Activated T-cell treated with anti-CD3 and anti-CD28 coated beads, Interleukin-2, amount 50 U/mL, for 48 hours (primary cell): ENCODE data around the gene TPCN1.
A peak's percentile ranks its signal among the peaks of the same experiment; 100 is the strongest.

ENCODE experiments used
- DNase-seq, 2 experiments: peaks; one replicate each; pipeline ENCODE4 v3.0.0-alpha.2; 2020

The TPCN1 gene

DNA sequence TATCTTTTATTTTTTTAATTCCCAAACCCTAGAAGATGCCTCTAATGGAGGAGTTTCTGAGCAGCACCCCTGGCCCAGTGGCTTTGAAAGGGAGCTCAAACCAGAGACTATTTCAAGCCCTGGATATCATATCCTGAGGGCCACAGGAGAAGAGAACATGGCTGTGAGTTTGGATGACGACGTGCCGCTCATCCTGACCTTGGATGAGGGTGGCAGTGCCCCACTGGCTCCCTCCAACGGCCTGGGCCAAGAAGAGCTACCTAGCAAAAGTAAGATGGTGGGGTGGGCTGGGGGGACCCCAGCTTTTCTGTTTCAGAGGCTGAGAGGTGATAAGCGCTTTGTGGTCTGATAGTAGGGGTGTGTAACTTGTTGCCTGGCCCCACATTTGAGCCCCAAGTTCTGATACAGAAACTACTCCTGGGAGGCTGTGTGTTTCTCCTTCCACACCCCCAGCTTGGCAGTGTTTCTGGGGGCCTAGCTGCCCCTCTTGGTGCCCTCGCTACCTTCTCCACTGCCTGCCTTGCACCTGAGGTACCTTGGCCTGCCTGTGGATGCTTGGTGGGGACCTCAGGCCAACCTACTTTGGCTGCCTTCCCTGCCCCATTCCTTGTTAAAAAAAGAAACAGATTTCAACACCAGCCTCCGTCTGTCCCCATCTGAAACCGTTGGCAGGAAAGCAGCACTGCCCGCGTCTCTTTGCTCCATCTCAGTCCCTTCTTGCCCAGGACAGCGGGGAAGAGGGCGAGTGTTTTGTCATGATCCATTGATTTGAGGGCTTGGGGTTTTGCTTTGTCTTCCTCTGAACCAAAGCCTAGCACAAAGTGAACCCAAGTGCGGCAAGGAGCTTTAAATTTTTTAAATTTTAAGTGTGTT, 5.7 kb downstream of the TPCN1 start:
- no peak for DNase-seq

DNA sequence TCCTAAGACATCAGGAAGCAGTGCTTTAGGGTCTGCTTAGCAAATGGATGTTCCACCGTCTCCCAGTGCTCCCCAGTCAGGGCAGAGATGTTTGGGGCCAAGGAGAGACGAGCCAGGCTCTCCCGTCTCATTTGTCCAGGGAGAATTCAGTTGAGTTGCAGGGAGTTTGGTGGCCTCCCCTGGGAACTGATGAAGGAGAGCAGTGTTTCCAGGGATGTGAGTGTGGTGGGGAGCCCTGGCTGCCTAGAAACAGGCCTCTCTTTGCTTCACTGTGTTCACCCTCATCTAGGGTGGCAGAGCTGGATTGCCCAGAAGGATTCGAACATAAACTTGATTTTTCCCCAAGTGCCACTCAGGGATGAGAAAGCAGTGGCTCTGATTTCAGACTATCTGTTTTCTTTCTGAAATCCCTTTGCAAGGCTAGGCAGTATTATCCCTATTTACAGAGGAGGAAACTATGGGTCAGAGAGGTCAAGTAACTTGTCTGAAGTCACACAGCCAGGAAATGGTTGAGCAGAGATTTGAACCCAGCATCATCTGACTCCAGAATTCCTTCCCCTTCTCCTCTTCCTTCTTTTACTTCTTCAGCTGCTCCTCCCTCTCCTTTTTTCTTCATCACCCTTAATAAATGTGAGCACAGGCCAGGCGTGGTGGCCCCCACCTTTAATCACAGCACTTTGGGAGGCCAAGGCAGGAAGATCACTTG, 6.6 kb downstream of the TPCN1 start:
- no peak for DNase-seq

DNA sequence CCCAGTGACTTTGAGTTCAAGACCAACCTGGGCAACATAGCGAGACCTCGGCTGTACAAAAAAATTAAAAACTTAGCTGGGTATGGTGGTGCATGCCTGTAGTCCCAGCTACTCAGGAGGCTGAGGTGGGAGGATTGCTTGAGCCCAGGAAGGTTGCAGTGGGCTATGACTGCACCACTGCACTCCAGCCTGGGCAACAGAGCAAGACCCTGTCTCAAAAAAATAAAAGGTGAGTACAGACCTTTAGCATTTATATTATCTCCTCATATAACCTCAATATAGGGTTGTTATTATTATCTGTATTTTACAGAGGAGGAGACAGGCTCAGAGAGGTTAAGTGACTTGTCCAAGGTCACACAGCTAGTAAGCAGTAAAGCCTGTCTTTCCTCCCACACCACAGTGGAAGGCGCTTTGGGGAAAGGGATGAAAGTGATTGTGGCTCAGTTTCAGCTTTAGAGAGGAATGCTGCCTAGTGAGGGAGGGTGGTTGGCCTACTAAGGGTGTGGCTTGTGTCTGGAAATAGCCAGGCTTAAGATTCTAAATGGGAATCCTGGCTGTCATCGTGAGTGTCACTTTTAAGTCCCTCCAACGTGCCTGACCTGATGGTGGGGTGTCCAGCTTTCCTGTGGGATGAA, 7.2 kb downstream of the TPCN1 start:
- DNase-seq, result no peak

DNA sequence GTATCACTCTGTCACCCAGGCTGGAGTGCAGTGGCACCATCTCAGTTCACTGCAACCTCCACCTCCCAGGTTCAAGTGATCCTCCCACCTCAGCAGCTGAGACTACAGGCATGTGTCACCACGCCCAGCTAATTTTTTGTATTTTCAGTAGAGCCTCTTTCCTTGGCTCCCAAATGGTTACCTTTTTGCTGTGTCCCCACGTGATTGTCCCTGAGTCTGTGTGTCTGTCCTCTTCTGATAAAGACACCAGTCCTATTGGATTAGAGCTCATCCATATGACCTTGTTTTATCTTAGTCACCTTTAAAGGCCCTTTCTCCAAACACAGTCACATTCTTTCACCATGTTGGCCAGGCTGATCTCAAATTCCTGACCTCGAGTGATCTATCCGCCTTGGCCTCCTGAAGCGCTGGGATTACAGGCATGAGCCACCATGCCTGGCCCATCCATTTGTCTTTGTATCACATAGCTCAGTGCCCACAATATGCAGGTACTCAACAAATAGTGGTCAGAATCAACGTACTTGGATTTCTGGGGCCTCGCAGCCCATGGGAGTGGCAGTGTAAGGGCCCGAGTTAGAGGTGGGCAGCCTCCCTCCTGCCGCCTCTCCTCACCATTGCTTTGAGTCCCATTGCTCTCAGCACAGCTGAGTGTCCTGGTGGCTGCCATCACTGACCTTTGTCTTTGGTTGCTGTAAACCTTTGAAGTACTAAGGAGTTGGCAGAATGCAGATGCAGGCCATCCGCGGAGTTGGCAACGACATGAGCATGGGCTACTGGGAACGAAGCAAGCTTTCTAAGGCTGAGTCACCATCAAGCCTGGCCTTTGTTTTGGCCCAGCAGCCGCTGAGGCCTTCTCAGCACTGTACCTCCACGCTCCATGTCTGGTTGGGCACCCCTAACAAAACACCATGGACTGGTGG, 9.3 kb downstream of the TPCN1 start:
- DNase-seq, result no peak

DNA sequence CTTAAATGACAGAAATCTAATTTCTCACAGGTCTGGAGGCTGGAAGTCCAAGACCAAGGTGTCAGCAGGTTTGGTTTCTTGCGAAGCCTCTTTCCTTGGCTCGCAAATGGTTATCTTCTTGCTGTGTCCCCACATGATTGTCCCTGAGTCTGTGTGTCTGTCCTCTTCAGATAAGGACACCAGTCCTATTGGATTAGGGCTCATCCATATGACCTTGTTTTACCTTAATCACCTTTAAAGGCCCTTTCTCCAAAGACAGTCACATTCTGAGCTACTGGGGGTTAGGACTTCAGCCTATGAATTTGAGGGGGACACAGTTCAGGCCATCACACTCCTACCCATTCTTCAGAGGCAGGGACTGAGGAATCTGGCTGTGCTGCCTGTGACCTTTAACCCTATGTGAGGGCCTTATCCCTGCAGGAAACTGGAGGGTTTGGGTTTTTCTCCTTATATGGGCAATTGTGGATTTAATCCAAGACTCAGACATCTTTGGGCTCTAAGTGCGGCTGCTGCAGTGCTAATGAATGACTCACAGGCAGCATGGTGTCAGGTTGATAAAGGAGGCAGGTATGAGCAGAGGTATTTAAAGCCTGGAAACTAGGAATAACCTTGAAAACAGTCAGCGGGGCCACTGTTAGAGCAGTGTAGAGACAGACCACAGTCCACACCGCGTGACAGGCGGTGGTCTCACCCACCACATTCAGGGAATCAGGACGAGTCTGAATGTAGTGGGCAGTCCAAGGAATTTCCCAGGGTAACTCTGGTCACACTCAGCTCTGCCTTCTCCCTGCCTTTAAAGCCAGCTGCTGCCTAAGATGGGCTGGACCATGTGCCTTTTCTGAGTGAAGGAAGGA, 10.2 kb downstream of the TPCN1 start:
- no peak for DNase-seq

DNA sequence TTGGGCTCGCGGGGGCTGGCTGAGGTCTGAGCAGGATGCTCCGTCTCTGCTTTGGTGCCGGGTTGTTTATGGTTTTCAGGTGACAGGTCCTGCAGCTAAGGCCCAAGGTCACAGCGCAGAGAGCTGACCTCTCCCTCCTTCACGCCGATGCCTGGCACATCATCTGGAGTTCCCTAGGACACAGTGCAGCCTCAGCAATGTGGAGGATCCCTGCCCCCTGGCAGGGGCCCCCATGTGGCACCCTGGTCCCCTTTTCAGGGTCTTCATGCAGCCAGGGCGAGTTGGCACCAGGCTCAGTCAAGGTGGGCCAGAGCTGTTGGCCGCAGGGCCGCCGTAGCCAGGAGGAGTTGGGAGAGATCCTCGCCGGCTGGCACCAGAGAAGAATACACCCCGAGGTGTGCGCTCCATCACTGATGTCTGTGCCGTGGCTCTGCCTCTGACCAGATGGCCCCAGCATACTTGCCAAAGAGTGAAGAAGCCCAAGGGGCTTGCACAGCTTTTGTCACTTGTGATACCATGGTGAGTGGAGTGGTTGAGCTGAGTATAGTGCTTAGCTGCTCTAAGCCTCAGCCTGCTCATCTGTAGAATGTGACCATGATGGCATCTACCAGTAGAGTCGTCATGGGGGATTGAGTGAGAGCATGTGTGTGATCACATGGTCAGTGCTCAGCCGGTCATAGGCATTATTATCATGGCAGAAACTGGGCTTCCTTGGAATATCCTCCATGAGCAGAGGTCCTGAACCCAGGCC, 11.0 kb downstream of the TPCN1 start:
- DNase-seq, result no peak

DNA sequence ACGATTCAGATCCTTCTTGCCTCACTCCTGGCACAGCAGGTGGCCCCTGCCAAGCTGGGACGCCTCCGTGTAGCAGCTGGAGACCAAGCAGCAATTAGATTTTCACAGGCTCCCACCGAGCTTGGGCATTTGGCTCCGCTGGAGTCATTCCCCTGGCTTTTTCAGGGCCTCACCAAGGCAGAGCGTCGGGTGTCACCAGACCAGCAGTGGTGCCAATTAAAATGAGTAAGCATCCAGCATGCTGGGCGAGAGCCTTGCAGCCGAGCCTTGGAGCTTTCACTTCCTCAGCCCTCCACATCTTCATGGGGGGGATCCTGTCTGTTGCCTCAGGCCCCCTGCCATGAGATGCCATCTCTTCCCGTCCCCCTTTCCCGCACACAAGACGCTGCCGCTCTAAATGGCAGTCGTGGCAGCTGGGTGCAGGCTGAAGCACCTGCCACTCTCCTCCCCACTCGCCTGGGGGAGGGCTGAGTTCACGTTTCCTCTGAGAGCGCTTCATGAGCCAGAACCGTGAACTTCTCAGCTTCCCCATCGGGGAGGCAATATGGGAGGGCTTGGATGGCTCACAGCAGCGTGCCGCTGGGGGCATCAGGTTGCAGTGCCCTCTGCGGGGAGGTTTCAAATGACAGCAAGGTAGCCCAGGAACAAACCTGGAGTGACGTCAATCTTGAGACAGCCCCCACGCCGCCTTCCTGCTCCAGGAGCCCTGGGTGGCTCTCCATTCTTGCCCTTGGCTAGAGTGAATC, 11.7 kb downstream of the TPCN1 start:
- peak; percentile 66 to 75 for DNase-seq

DNA sequence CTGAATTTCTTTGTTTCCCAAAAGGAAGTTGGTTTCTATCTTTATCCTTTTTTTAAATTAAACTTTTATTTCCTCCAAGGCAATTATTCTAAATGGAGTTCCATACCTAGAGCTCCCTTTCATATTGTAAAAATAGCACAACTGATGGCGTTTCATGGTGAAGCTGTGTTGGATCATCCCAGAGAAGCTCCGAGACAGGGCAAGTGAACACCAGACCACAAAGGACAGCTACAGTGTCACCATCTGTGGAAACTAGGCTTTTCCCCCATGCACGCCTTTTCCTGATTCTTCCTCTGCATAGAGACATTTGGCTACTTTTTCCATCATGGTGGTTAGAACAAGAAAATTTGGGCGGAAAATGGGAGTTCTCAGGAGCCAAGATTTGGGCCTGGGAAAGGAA, 12.7 kb downstream of the TPCN1 start:
- DNase-seq, result no peak

DNA sequence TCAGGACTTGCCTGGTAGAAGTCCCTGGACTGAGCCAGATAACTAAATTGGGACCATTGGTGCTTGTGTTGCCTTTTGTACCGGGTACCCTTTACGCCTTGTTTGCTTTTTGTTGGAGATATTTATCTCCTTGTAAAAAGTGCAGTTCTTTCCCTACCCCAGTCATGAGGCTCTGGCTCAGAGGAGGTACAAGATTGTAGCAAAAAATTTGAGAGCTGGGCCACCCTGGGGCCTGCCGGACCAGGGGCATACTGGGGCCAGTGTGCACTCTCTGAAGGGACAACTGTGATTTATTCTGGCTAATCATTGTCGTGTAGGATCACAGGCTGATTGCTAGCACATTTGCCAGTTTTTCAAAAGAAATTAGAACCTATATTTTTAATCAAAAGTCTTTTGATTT, 13.2 kb downstream of the TPCN1 start:
- no peak for DNase-seq

DNA sequence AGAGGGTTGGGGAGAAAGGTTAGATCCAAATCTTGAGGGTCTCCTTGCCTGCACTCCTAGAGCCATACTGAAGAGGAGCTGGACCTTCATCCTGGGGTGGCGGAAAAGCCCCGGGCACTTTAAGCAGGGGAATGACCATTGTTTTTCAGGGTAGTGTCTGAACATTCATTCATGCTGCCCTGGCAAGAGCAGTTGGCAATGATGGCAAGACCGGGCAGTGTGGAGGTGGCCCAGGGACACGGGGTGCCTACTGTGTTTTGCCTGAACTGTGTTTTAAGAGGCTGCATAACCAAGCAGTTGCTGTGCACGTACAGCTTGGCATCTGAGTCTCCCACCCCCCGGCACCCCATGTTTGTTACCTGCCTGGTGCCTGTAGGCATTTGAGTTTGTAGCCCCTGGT, 14.7 kb downstream of the TPCN1 start:
- DNase-seq, result no peak

DNA sequence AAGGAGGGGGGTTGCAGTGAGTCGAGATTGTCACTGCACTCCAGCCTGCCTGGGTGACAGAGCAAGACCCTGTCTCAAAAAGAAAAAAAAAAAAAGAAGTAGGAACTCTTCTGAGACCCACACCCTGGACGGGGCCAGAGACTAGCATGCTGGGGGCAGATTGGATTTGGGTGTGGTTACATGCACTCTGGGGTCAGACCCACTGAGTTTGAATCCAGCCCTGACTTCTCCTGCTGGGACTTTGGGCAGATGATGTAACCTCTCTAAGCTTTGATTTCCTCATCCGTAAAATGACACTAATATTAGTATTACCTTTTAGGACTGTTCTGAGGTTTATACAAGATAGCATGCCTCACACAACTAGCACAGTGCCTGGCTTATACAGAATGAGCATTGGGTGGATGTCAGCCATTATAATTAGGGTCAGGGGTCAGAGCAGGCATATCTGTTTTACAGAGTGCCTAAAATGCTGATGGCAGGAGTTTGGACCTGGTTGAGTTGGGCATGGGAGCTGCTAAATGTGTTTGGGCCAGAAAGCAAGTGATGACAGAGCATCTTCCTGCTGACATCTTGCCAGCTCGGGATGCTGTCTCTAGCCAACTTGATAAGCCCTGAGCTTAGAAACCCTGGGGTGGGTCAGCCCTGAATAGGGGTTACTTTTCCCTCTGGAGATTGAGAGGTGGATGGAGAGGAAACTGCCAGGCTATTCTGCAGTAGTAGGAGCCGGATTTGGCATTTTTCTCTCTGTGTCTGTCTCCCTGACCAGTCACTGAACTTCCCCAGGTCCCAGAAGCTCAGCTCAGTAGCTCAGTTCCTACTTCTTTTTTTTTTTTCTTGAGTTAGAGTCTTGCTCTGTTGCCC, 15.5 kb downstream of the TPCN1 start:
- no peak for DNase-seq

DNA sequence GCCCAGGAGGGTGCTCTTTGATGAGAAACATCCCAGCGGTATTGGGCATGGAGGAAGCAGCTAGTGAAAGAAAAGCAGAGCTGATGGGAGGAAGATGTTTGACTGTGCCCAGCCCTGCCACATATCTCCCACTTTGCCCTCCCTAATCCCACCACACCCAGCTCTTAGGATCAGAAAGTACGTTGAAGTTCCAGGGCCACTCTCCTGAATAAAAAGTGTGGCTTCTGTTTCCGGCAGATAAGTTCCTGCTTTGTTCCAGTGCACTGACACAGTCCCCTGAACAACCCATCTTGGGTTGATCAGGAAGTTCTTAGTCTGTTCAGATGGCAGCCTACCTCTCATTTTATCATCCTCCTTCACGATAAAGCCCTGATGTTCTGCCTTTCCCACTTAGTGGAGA, 16.5 kb downstream of the TPCN1 start:
- no peak for DNase-seq

DNA sequence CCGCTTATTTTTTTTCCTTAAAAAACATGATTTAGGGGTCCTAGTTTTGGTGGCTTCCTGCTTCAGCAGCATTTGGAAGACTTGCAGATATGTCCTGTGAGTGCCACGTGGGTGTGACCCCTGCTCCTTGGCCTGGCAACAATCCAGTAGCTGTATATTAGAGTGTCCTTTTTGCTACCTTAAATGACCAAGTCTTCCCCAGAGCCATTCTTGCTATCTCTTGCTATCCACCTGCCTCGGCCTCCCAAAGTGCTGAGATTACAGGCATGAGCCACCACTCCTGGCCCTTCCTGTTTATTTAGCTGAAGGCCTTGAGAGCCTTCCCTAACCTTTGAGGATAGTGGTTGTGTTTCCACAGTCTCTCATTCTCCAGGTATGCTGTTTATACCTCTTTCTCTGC, 17.0 kb downstream of the TPCN1 start:
- DNase-seq, result no peak

DNA sequence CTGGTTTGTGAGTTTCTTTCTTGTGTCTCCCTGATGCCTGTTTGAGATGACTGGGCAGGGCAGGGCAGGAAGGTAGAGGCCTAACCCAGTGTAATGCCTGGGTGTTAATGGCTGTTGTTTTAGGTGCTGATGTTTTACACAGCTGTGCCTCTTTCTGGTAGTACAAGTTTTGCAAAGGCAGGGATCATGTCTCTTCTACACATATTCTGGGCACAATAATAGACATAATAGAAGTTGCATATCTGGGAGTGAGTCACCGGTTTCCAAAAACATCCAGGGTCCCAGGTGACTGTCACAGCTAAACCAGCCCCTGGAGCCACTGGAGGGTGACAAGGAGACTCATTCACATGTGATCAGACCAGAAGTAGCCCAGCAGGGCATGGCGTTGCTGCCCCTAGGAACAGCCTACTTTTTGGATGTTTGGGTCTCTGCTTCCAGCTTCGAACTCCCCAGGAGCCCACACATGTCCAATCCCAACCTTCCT, 18.1 kb downstream of the TPCN1 start:
- no peak for DNase-seq

DNA sequence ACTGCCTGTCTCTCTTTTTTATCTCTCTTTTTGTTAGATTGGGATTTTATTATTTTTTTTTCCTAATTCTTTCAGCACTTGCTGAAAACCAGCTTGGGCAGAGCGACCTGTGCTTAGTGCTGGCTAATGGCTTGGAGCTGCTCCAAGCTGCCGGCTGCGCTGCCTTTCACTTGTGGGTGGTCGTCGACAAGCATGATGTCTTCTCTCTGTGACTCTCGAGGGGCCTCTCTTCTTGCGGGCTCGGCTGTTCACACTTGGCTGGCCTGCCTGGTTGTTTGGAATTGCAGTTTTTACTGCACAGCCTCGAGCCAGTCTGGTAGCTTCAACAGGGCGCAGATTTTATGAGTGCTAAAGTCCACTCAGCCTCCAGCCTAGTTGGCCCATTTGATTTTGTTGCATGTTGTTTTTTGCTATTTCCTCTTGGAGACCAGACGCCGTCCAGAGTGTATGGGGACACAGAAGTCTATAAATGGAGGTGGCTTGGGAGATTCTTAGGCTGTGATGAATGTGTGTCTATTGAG, 18.6 kb downstream of the TPCN1 start:
- no peak for DNase-seq

DNA sequence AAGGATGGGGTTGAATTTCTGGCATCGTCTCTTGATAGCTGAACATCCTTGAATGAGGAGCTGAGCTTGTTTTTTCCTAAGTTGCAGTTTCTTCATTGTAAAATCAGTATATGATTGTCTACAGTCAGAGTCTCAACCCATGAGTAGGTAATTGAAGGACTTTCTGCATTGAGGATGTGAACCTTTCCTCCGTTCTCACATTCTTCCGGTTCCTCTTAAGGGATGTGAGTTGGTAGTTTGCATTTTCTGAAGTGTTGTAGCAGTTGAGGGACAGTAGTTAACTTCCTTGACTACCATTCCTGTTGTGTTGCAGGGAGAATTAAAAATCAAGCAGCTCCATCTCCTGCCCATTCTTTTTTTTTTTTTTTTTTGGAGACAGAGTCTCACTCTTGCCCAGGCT, 19.1 kb downstream of the TPCN1 start:
- DNase-seq, result no peak

DNA sequence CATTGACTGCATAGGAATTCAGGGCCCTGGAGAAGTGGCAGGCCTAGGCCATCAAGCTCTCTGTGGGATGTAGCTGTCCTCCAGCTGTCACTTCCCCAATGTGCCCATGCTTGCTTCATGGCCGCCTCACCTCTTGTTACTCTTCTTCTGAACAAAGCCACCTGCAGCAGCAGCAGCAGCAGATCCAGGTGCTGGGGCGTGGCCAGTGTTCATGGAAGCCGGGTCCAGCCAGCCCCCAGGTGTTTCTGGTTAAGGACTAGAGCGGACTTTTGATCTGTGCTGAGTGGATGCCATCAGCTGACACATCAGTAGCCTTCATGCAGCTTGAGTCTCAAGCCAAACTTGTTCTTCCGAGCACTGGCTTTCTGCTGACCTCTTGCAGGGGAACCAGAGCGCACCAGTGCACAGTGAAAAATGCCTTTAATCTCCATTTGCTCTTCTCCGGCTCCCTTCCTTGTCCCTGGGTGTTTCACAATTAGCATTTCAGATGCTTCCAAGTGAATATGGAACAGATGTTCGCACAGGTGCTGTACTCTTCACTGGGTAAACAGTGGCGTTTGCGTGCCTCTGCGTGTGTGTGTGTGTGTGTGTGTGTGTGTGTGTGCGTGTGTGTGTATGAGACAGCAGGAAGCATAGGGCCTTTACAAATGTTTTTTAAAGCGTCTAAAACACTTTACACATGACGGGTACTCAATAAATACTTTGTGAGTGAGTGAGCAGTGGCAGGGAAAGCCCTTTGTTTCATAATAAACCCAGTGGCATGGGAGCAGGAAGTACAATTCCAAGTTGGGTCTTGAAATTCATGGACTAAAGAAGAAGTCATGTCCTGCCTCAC, 20.1 kb downstream of the TPCN1 start:
- no peak for DNase-seq

DNA sequence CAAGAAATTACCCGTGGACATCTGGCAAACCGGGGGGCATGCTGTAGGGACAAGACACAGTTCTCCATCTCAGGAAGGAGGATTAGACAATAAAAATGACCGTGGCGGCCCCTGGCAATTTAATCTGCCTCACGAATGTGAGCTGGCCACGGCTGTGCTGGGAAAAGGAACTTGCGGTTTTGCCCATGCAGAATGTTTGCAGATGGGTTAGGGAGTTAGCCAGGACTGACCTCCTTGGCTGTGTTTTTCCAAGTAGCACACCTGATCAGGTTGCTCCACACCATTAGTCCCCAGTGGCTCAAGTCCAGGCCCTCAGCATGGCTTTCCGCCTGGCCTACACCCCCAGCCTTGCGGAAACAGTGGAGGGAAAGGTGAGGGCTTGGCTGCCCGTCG, 20.8 kb downstream of the TPCN1 start:
- DNase-seq, result no peak
